Middle frontal gyrus (tissue), 1 donor: ENCODE results near the gene SETBP1.

ENCODE experiments used
- DNase-seq: peaks from one replicate; pipeline ENCODE4 v3.0.0-alpha.2; 2015; ENCODE audit warnings: low spot score; ENCODE audit errors: extremely low spot score

Gene SETBP1

GRCh38 chr18:44862112-44862511, 181.4 kb downstream of the SETBP1 start:
- DNase-seq, result no peak

GRCh38 chr18:44866103-44866502, 185.4 kb downstream of the SETBP1 start:
- DNase-seq, result no peak

DNA sequence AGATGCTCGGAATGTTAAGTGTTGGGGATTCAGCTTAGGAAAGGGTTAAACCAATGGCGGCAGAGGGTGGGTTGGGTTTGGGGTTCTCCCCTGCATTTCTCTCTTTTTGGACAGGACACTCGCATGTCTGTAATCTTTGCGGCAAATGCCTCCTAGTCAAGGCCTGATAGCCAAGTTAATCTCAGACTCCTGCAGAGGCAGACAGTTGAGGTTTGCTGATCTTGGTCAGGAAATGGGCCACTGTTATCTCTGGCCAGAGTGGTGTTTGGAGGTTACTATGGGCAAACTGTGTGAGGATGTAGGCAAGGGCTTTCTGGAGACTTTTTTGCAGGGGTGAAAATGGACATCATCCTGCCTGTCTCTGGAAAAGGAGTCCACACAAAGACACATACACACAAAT, 188.8 kb downstream of the SETBP1 start:
- DNase-seq, result no peak

DNA sequence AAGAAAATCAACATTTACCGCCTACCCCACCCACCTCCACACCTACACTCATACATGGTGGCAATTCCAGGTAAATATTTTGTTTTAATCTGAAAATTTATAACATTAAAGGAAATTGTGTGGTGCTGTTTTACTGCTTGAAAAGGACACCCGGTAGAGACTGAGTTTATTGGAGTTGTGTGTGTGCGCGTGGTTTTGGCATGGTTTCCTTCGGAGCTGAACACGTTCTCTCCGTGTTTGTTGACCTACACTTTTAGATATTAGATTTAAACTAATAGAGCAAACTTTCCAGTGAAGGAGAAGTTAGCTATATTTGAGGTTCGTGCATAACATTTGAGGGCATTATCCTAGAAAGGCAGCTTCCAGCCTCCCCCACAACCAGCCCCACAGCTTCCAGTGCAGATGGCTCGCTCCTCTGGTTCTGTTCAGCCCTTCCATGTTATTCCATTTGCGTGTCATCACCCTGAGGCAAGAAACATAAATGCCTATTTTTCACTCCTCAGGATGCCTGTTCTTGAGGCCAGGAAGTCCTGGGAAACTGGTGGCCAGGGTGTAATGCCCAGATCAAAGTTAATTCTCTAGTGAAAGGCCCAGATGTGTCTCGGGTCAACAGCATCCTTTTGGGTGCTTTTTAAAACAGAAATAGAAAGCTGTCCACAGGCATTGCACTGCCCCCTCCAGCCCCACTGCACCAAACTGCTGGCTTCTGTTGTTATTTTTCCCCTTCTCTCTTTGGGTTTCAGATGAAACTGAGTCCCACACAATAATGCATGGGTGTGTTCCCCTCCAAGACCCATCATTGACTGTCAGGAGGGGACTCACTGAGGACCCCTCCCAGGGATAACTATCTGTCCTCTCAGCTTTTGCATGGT, 190.2 kb downstream of the SETBP1 start:
- no peak for DNase-seq

DNA sequence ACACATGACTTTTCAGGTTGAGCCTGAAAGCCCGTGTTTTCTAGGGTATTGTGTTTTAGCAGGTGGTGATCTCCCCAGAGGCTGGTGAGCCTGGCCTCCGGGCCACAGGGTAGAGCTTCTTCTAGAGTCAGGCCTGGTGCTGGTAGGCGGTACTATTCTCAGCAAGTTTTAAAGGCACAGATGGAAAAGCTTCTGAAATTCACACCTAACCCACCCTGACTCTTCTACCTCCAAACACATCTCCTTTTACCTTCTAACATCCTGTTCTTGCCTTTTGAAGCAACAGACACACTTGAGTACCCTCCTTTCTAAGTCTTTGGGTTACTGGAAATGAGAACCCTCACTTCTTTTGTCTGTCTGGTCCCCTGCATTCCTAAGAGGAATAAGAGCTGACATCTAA, 191.1 kb downstream of the SETBP1 start:
- DNase-seq, result no peak

- no peak for DNase-seq
These were observed 195.3 kb downstream of the SETBP1 start for GRCh38 chr18:44876024-44876423.

- no peak for DNase-seq
These were observed 196.1 kb downstream of the SETBP1 start for GRCh38 chr18:44876755-44877154.

DNA sequence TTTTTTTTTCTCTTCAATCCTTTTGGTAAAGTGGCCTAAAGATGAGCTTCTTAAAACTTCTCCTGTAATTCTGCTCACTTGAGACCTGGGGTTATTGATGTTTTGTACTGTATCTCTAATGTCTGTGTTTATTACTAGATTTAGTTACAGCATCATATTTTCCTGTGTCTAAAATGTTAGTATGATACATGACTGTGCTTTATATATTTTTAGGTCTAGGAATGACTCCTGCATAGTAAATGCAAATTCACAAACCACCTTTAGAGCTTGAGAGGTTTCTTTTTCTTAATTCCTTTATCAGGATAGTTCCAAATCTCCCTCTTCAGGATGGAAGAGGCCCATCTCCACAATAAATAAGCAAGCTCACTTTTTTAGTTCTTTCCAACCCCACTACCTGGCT, 197.6 kb downstream of the SETBP1 start:
- no peak for DNase-seq

GRCh38 chr18:44880170-44880569, 199.5 kb downstream of the SETBP1 start:
- no peak for DNase-seq

DNA sequence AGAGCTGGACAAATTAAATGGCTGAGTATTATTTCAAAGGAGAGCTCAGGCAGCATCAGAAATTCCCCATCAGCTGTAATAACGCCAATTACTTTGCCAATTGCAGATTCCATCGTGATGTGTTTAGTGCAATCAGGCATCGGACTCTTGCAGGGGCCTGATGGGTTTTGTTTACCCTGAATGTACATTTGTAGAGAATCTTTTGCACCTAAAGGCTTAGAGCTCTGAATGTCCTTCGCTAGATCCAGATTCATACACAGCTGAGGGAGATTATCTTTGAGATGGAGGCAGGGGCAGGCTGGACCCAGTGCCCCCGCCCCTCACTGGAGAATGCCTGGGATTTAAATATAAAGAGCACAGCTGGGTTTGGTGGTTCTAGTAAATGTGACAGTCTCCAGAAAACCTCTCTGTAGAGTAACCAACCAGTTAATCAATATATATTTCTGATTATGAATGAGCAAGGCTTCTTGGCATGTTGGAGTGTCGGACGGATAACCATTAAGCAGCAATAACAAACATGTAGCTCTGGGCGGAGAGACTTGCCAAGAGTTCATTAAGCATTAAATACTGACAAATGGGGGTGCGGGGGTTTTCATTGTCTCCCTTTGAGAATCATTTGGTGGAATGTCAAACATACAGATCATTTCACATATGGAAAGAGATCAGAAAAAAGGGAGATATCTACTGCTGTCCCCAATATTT, 200.9 kb downstream of the SETBP1 start:
- no peak for DNase-seq

DNA sequence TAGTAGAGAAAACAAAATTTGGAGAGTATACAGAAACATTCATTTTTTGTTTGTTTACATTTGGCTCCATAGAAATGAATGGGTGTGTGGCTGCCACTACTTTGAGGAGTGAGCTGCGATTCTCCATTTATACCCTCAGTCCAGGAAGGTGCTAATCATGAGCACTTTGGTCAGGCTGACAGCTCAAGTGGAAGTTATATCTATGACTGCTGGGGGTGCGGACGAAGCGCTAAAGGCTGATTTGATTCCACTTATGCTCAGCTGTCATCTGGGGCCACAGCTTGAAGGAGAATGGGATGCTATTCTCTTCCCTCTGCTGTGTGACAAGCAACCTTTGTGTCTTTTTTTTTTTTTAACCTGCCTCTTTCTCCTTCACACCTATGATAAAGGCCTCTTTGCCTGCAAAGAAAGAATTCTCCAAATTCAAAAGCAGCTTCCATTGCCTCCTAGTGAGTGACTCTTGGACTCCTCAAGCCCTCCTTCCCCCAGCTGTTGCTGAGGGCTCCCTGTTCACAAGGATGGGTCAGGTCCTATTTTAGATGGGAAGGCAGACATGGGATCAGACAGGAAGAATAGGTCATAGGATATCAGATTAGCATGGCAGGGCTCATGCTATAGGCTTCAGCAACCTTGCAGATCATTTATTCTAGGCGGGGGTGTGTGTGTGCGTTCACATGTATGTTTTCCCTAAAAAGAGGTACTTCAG, 201.6 kb downstream of the SETBP1 start:
- no peak for DNase-seq

DNA sequence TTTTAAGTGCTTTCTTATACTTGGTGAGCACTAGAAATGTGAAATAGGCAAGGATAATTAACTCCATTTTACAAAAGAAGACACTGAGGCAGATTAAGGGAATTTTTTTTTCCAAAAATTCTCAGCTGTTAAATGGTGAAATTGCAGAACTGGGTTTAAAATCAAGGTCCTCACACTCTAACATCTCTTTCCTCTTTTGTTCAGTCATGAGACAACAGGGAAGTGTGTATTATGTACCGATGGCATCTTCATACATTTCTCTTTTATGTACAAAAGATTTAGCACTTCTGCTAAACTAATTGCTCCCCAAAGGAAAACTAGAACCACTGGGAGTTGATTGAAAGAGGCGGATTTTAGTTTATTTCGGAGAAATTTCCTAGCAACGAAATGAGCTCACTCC, 203.0 kb downstream of the SETBP1 start:
- DNase-seq, result no peak

DNA sequence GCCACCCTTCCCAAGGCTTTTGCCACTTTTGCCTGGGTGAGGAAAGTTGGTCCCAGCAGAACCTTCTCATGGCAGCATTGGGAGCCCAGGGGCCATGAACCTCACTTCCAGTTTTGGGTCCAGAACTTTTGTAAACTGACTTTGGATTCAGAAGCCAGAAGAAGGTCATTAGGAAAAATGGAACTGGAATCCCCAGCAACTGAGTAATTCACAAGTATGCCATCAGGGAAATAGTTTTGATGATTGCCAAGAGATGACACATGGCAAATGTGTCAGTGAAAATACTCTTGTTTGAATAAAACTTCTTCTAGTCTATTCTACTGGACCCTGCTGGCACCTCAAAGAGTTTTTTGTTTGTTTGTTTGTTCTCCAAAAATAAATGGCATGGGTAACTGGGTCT, 203.7 kb downstream of the SETBP1 start:
- DNase-seq, result no peak

GRCh38 chr18:44885507-44885906, 204.8 kb downstream of the SETBP1 start:
- no peak for DNase-seq

DNA sequence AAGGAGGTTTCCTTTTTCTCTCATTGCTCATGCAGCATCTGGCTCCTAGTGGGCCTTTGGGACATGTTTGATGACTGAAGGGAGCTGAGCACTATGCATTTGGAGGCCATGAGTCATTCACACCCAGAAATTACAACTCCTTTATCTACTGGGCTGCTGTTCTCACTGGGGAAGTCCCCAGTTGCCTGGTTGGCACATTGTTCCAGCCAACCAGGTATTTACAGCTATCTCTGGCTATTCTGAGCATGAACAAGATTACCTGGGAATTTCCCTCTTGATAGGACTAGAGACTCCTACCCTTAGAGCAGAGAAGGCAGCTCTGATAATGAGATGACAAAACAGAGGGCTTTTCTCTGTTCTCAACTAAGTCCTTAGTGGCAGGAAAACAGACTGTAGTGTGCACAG, 206.5 kb downstream of the SETBP1 start:
- no peak for DNase-seq

DNA sequence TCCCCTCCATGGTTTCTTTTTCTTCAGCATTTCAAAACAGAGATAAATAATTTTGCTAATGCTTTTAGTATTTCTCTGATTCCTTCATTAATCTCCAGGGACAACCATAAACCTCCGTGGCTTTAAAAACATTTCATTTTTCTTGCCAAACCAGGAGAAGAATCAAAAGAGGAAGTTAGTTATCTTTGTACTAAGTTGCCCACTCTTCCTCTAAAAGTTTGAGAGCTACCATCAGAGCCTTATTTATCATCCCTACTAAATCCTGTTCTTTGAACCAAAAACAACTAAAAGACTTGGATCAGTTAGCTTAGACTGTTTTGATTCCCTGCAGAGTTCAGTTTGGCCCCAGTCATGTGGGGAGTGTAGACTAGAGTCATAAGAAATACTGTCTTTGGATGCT, 208.4 kb downstream of the SETBP1 start:
- no peak for DNase-seq

DNA sequence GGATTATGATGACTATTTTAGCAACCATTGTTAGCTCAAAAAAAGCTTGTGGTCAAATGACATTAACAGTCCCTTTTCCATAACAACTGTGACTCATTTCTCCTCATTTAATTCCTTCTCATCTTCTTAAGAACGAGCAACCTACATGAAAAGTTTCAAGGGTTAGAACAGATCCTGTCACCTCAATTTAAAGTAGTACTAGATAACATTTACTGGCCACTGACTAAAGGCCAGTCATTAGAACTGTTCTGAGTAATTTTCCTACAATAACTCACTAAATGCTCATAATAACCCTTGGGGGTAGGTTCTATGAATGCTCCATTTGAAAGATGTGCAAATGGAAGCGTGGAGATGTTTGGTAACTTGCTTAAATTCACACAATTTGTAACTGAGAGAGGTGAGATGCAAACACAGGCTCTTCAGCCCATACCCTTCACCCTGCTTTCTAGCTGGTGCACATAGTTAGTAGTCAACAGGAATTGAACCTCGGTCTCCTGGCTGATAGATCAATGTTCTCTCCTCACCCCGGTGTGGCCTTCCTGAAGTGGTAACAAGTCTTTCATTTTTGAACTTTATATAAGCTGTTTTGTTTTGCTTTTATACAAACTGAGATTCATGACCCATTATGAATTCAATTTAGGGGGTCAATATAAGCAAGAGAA, 212.5 kb downstream of the SETBP1 start:
- DNase-seq, result no peak

DNA sequence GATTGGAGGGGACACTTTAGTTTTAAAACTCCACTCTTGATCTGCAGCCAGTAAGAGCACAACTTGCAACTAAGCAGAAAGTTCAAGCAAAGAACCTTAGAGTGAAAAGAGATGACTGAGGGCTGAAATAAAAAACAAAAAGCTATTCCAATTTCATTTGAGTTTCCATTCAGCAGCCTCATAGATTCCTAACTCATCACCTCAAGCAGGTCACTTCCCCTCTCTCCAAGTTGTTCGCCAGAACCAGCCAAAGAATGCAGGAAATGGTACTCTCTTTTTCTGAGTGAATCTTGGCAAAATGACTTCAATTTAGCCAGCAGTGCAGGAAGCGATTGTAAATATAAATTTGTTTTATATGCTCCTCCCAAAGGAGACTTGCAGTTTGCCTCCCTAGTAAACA, 213.3 kb downstream of the SETBP1 start:
- no peak for DNase-seq

DNA sequence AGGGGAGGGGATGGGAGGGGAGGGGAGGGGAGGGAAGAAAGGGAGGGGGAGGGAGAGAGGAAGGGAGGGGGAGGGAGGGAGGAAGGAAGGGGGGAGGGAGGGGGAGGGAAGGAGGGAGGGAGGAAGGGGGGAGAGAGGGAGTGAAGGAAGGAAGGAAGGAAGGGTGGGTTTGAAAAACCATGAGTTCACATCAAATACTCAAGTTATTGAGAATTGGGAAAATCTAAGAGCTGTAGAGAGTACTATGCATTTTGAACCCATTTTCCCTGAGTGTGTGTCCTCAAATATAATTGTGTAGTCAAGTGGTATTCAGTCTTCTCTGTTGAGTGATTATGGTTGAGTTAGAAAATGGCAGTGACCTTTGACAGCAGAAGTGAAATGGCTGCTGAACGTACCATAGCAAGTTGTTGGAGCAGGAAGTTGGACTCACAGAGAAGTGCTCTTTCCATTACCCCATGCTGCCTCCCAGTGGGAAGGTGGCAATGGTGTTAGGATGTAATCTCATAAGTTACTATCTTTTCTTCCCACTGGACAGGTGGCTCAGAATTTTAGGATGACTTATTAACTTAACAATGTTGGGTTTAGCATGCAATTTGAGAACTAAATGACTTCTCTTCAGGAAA, 214.6 kb downstream of the SETBP1 start:
- no peak for DNase-seq

DNA sequence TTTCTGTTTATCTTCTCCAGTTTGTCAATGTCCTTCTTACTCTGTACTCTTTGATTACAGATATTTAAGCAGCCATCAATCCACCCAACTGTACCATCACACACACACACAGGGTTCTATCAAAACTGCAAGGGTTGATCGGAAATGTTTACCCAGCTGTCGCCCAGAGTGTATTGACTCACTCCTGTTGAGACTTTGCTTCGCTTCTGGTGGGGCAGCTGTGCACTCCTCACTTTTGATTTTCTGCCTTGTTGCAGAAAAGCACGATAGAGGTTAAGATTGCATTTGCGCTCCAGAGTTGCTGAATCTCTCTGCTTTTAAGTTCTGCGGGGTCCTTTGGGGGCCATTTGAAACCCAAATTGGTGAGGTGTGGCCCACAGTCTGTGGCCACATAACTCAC, 216.2 kb downstream of the SETBP1 start:
- no peak for DNase-seq

GRCh38 chr18:44897411-44897810, 216.7 kb downstream of the SETBP1 start:
- no peak for DNase-seq
